Measurements from ENCODE around the gene SRSF11.
A peak's percentile ranks its signal among the peaks of the same experiment; 100 is the strongest.
"Not testable (repeated sequence)": the region's sequence is repeated elsewhere in the genome, so short reads cannot be mapped to it uniquely, and the experiment has no call there.

The SRSF11 gene

GRCh38 chr1:70205071-70205433 lies 16.1 kb upstream of the SRSF11 start:
- TF ChIP-seq CTCF (IDR thresholded peaks at IDR 0.05): no peak
- H3K4me1 Mint-ChIP-seq: peaks cover 30% of the 10 kb centered on the region
- peaks cover 6% of the 10 kb centered on the region for H3K27me3 Mint-ChIP-seq (ENCODE audit: low read depth, poor library complexity)
- H3K9me3 Mint-ChIP-seq: no peaks in the 10 kb centered on the region
- peak overlapping the region; percentile 100 for H3K27ac Mint-ChIP-seq
- no peak for DNase-seq
- peak overlapping the region; percentile 97 for H3K4me3 Mint-ChIP-seq
- H3K36me3 Mint-ChIP-seq (ENCODE audit: low read depth): peaks cover 20% of the 10 kb centered on the region

GRCh38 chr1:70205434-70206118 lies 15.6 kb upstream of the SRSF11 start, which contains the start of gene LRRC40:
Gene LRRC40, minus strand, starts transcription at chr1:70205579. Its CDS starts 39 bp downstream, at chr1:70205540.
- Mint-ChIP-seq H3K9me3 (no peaks in the 10 kb centered on the region), H3K27ac (peak within 1 kb of the TSS; percentile 100), H3K36me3 (ENCODE audit: low read depth) (peaks cover 15% of the 10 kb centered on the region), H3K4me1 (peaks cover 30% of the 10 kb centered on the region), H3K4me3 (peak within 1 kb of the TSS; percentile 97), H3K27me3 (ENCODE audit: low read depth, poor library complexity) (peaks cover 2% of the 10 kb centered on the region)
- DNase-seq: peak; percentile 94
- TF ChIP-seq CTCF (IDR thresholded peaks at IDR 0.05): no peak

GRCh38 chr1:70206833-70207232 lies 14.3 kb upstream of the SRSF11 start:
- not testable (repeated sequence) for H3K27me3 Mint-ChIP-seq (ENCODE audit: low read depth, poor library complexity); DNase-seq; H3K9me3 Mint-ChIP-seq
- H3K27ac Mint-ChIP-seq: peak overlapping the region; percentile 100
- H3K4me1 Mint-ChIP-seq: peaks cover 30% of the 10 kb centered on the region
- peak overlapping the region; percentile 97 for H3K4me3 Mint-ChIP-seq
- H3K36me3 Mint-ChIP-seq (ENCODE audit: low read depth): peaks cover 12% of the 10 kb centered on the region

- DNase-seq: no peak
- Mint-ChIP-seq H3K4me3 (peak overlapping the region; percentile 97), H3K27me3 (ENCODE audit: low read depth, poor library complexity) (no peaks in the 10 kb centered on the region), H3K4me1 (peaks cover 30% of the 10 kb centered on the region), H3K27ac (peak overlapping the region; percentile 58), H3K36me3 (ENCODE audit: low read depth) (peaks cover 12% of the 10 kb centered on the region), H3K9me3 (no peaks in the 10 kb centered on the region)
- no peak for TF ChIP-seq CTCF (IDR thresholded peaks at IDR 0.05)
Observed at GRCh38 chr1:70207492-70207891, 13.7 kb upstream of the SRSF11 start.

- DNase-seq: no peak
- no peak overlapping the region for H3K4me3 Mint-ChIP-seq
- TF ChIP-seq CTCF (IDR thresholded peaks at IDR 0.05): no peak
Observed at GRCh38 chr1:70208292-70208691, 12.9 kb upstream of the SRSF11 start.

GRCh38 chr1:70210820-70211219 lies 10.4 kb upstream of the SRSF11 start:
- H3K4me3 Mint-ChIP-seq: no peak overlapping the region
- peaks cover 20% of the 10 kb centered on the region for H3K36me3 Mint-ChIP-seq (ENCODE audit: low read depth)
- TF ChIP-seq CTCF (IDR thresholded peaks at IDR 0.05): no peak
- DNase-seq: no peak
- H3K27me3 Mint-ChIP-seq (ENCODE audit: low read depth, poor library complexity): no peaks in the 10 kb centered on the region
- H3K9me3 Mint-ChIP-seq: no peaks in the 10 kb centered on the region
- peaks cover 10% of the 10 kb centered on the region for H3K4me1 Mint-ChIP-seq
- H3K27ac Mint-ChIP-seq: no peak overlapping the region

More at GRCh38 chr1:70208292-70208691, 12.9 kb upstream of the SRSF11 start:
- peaks cover 12% of the 10 kb centered on the region for H3K36me3 Mint-ChIP-seq (ENCODE audit: low read depth)
- H3K27ac Mint-ChIP-seq: no peak overlapping the region
- H3K9me3 Mint-ChIP-seq: no peaks in the 10 kb centered on the region
- H3K27me3 Mint-ChIP-seq (ENCODE audit: low read depth, poor library complexity): no peaks in the 10 kb centered on the region
- H3K4me1 Mint-ChIP-seq: peaks cover 26% of the 10 kb centered on the region

All from nephron progenitor cell (in vitro differentiated cells).